Ishikawa (cell line): ENCODE results near the gene ZDHHC24.

Source experiments
- CEBPB ChIP-seq: IDR thresholded peaks from 2 replicates; pipeline ENCODE4 v1.6.1; 2012
- CREB1 ChIP-seq: IDR thresholded peaks from 2 replicates; pipeline ENCODE4 v1.6.1; 2012; ENCODE audit warnings: low read depth
- EP300 ChIP-seq: IDR thresholded peaks from 2 replicates; pipeline ENCODE4 v1.6.1; 2012; ENCODE audit warnings: borderline replicate concordance
- FOXM1 ChIP-seq: IDR thresholded peaks from 2 replicates; pipeline ENCODE4 v1.6.1; 2012; ENCODE audit warnings: low read depth, borderline replicate concordance
- MAX ChIP-seq: IDR thresholded peaks from 2 replicates; pipeline ENCODE4 v1.6.1; 2012
- NFIC ChIP-seq: IDR thresholded peaks from 2 replicates; pipeline ENCODE4 v1.6.1; 2012
- RAD21 ChIP-seq: IDR thresholded peaks from 2 replicates; pipeline ENCODE4 v1.6.1; 2012; ENCODE audit warnings: low read depth
- REST ChIP-seq: IDR thresholded peaks from 2 replicates; pipeline ENCODE4 v1.6.1; 2012; ENCODE audit warnings: low read depth, mild to moderate bottlenecking
- TAF1 ChIP-seq: IDR thresholded peaks from 2 replicates; pipeline ENCODE4 v1.6.1; 2012; ENCODE audit warnings: low read depth, mild to moderate bottlenecking
- TCF12 ChIP-seq: IDR thresholded peaks from 2 replicates; pipeline ENCODE4 v1.6.1; 2012; ENCODE audit warnings: low read depth
- TEAD4 ChIP-seq: IDR thresholded peaks from 2 replicates; pipeline ENCODE4 v1.6.1; 2012

- TF ChIP-seq MAX = no peak
- TF ChIP-seq TCF12 = no peak
- no peak for TF ChIP-seq RAD21
- TF ChIP-seq CEBPB = no peak
- TF ChIP-seq TAF1 = no peak
- no peak for TF ChIP-seq EP300
- TF ChIP-seq REST = no peak
- TF ChIP-seq NFIC = no peak
- TF ChIP-seq CREB1 = no peak
- TF ChIP-seq FOXM1 = no peak
- TF ChIP-seq TEAD4 = no peak
Measured at GRCh38 chr11:66510990-66511339, 34.9 kb downstream of the ZDHHC24 start.
